ENCODE data around the gene SMIM30. TPM values are rescaled to one million over a fixed set of nuclear protein-coding genes. Genes with fewer than 3 reads are reported as not detected.

The SMIM30 gene
- total RNA-seq, 1 experiment from 2014 or later, result 28.9 TPM

DNA sequence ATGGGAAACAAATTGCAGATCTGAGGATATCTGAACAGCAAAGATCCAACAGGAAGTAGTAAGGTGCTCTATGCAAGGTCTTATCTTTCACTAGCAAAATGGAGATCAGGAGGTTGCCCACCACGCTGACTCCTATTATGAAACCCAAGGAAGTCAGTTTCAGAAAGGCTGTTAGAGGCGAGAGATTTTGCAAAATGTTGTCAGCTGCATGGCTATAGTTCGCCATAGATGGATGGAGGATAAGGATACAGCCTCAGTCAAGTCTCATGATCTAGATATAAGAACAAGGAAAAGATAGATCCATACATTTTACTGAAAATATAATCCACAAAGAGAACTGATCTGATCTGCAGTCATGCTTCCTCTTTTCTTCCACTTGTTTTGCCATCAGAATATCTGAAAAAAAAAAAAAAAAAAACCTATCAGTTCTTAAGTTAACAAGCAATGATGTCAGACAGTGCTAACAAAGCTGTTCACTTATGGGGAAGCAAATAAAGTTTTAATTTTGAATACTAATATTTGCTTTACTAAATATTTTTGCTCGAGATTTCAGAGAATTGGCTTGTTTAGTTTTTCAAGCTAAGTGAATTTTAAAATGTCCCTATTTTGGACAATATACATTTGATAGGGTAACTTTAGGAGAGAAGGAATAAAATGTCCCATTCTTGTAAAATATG lies 33.7 kb downstream of the SMIM30 start:
- intact Hi-C loops (cut with micrococcal nuclease), result no loop called here
- H3K27me3 ChIP-seq (ENCODE audit: low read length), result peaks cover 63% of the 10 kb centered on the region
- CTCF ChIA-PET, result no interaction called here
- TF ChIP-seq EZH2 (IDR thresholded peaks at IDR 0.05; ENCODE audit: low read length, unreplicated experiment) (no peak), EZH2phosphoT487 (IDR thresholded peaks at IDR 0.05; ENCODE audit: borderline replicate concordance, low read length) (no peak)
- TF ChIP-seq, protein P1, sequence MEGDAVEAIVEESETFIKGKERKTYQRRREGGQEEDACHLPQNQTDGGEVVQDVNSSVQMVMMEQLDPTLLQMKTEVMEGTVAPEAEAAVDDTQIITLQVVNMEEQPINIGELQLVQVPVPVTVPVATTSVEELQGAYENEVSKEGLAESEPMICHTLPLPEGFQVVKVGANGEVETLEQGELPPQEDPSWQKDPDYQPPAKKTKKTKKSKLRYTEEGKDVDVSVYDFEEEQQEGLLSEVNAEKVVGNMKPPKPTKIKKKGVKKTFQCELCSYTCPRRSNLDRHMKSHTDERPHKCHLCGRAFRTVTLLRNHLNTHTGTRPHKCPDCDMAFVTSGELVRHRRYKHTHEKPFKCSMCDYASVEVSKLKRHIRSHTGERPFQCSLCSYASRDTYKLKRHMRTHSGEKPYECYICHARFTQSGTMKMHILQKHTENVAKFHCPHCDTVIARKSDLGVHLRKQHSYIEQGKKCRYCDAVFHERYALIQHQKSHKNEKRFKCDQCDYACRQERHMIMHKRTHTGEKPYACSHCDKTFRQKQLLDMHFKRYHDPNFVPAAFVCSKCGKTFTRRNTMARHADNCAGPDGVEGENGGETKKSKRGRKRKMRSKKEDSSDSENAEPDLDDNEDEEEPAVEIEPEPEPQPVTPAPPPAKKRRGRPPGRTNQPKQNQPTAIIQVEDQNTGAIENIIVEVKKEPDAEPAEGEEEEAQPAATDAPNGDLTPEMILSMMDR (conservative IDR thresholded peaks at IDR 0.05; ENCODE audit: low read depth, low read length), result no peak
- DNase-seq, result no peak
- H2AFZ ChIP-seq (ENCODE audit: low read length), result no peak overlapping the region
- H3K9me3 ChIP-seq (ENCODE audit: low read length), result no peaks in the 10 kb centered on the region
- no peak overlapping the region for H3K4me3 ChIP-seq (ENCODE audit: low read length)
- POLR2A ChIA-PET (ENCODE audit: unreplicated experiment), result no interaction called here
- ATAC-seq, result no peak
- H3K27ac ChIP-seq (ENCODE audit: low read length), result no peak overlapping the region
- H3F3A ChIP-seq (ENCODE audit: low read length, unreplicated experiment), result no peaks in the 10 kb centered on the region
- H3K9ac ChIP-seq (ENCODE audit: low read length), result no peak overlapping the region
- no peaks in the 10 kb centered on the region for H3K36me3 ChIP-seq (ENCODE audit: low read depth, low read length)
- no peaks in the 10 kb centered on the region for H3K79me2 ChIP-seq (ENCODE audit: low read length)
- H3K4me1 ChIP-seq (ENCODE audit: insufficient read depth, low read length), result no peaks in the 10 kb centered on the region
- no peak overlapping the region for H3K4me2 ChIP-seq (ENCODE audit: low read length)
- H4K20me1 ChIP-seq (ENCODE audit: low read length), result no peaks in the 10 kb centered on the region
- no peaks in the 10 kb centered on the region for H3K9me2 ChIP-seq (replicated peaks; ENCODE audit: low read length)
- no TSS peak for BruUV-seq (replicated peaks)

GRCh38 chr7:113083816-113084495 lies 34.4 kb downstream of the SMIM30 start:
- Histone ChIP-seq H3K4me2 (ENCODE audit: low read length) (no peak overlapping the region), H2AFZ (ENCODE audit: low read length) (no peak overlapping the region), H4K20me1 (ENCODE audit: low read length) (no peaks in the 10 kb centered on the region), H3K9me2 (replicated peaks; ENCODE audit: low read length) (no peaks in the 10 kb centered on the region), H3K9me3 (ENCODE audit: low read length) (no peaks in the 10 kb centered on the region), H3K4me3 (ENCODE audit: low read length) (no peak overlapping the region), H3K27me3 (ENCODE audit: low read length) (peaks cover 62% of the 10 kb centered on the region), H3F3A (ENCODE audit: low read length, unreplicated experiment) (no peaks in the 10 kb centered on the region), H3K4me1 (ENCODE audit: insufficient read depth, low read length) (no peaks in the 10 kb centered on the region), H3K36me3 (ENCODE audit: low read depth, low read length) (no peaks in the 10 kb centered on the region), H3K27ac (ENCODE audit: low read length) (no peak overlapping the region), H3K9ac (ENCODE audit: low read length) (no peak overlapping the region), H3K79me2 (ENCODE audit: low read length) (no peaks in the 10 kb centered on the region)
- ChIA-PET CTCF (no interaction called here), POLR2A (ENCODE audit: unreplicated experiment) (no interaction called here)
- no peak for ATAC-seq
- TF ChIP-seq EZH2phosphoT487 (IDR thresholded peaks at IDR 0.05; ENCODE audit: borderline replicate concordance, low read length) (no peak), EZH2 (IDR thresholded peaks at IDR 0.05; ENCODE audit: low read length, unreplicated experiment) (no peak)
- TF ChIP-seq, protein P1 (conservative IDR thresholded peaks at IDR 0.05; ENCODE audit: low read depth, low read length), result no peak
- no peak for DNase-seq
- intact Hi-C loops (cut with micrococcal nuclease), result no loop called here
- no TSS peak for BruUV-seq (replicated peaks)

All from PC-3 (cell line).